UCSD-AML1 (cell line): Measurements from ENCODE around the gene EPHA4.

Experiments
- DNase-seq: peaks from one replicate; lab custom pipeline; 2025; ENCODE audit not compliant: unreplicated experiment; lab: John Stamatoyannopoulos, UW

The EPHA4 gene

GRCh38 chr2:221478485-221478863 is 93.6 kb downstream of the EPHA4 start:
- DNase-seq, result no peak

GRCh38 chr2:221477714-221478484 is 94.2 kb downstream of the EPHA4 start:
- no peak for DNase-seq

GRCh38 chr2:221476195-221476594 is 95.9 kb downstream of the EPHA4 start:
- DNase-seq, result no peak

- no peak for DNase-seq
Measured at GRCh38 chr2:221473451-221473850, 98.7 kb downstream of the EPHA4 start.

- DNase-seq, result no peak
Measured at GRCh38 chr2:221468317-221468716, 103.8 kb downstream of the EPHA4 start.

GRCh38 chr2:221467610-221468009 is 104.5 kb downstream of the EPHA4 start:
- no peak for DNase-seq

- DNase-seq, result no peak
Measured at GRCh38 chr2:221466744-221467143, 105.4 kb downstream of the EPHA4 start.

- peak; percentile 71 for DNase-seq
Measured at GRCh38 chr2:221465776-221466175, 106.3 kb downstream of the EPHA4 start.

GRCh38 chr2:221464971-221465370 is 107.1 kb downstream of the EPHA4 start:
- DNase-seq, result no peak

GRCh38 chr2:221463241-221463896 is 108.7 kb downstream of the EPHA4 start:
- DNase-seq, result no peak

- no peak for DNase-seq
Measured at GRCh38 chr2:221461901-221462300, 110.2 kb downstream of the EPHA4 start.

GRCh38 chr2:221460136-221460535 is 112.0 kb downstream of the EPHA4 start:
- DNase-seq, result no peak

- no peak for DNase-seq
Measured at GRCh38 chr2:221458578-221458977, 113.5 kb downstream of the EPHA4 start.

- DNase-seq, result no peak
Measured at GRCh38 chr2:221455214-221455613, 116.9 kb downstream of the EPHA4 start.

GRCh38 chr2:221454459-221455105 is 117.5 kb downstream of the EPHA4 start:
- no peak for DNase-seq

- no peak for DNase-seq
Measured at GRCh38 chr2:221451862-221452788, 120.0 kb downstream of the EPHA4 start.

- no peak for DNase-seq
Measured at GRCh38 chr2:221450280-221450679, 121.8 kb downstream of the EPHA4 start.

- DNase-seq, result no peak
Measured at GRCh38 chr2:221449406-221449805, 122.7 kb downstream of the EPHA4 start.

GRCh38 chr2:221448844-221449390 is 123.2 kb downstream of the EPHA4 start:
- DNase-seq, result no peak

- no peak for DNase-seq
Measured at GRCh38 chr2:221448057-221448843, 123.9 kb downstream of the EPHA4 start.
